ENCODE data around the gene TMEM273. TPM values are rescaled to one million over a fixed set of nuclear protein-coding genes. Genes with fewer than 3 reads are reported as not detected.

TMEM273 gene
- 0.58 and 4.2 TPM in 2 replicates for total RNA-seq

GRCh38 chr10:49187950-49188761, at the start of gene TMEM273:
Gene TMEM273, minus strand, starts transcription at chr10:49188391. Its CDS starts 55 bp downstream, at chr10:49188336.

GRCh38 chr10:49133706-49134248, 54.4 kb downstream of the TMEM273 start, which contains the start of gene FAM170B:
Gene FAM170B, minus strand, starts transcription at chr10:49134021. Its CDS starts 103 bp downstream, at chr10:49133918.

GRCh38 chr10:49115015-49115795, 73.0 kb downstream of the TMEM273 start, which contains the start of gene VSTM4:
Gene VSTM4, minus strand, starts transcription at chr10:49115522. Its CDS starts 37 bp downstream, at chr10:49115485.

Other genes starting within 250 kb of the TMEM273 start
- not detected in 2 replicates for gene LRRC18, start 248.6 kb downstream of the TMEM273 start, total RNA-seq
- 0.77 and 4.5 TPM in 2 replicates for gene VSTM4, start 72.9 kb downstream of the TMEM273 start, total RNA-seq
- 0.28 TPM in 1 of 2 replicates, not detected in the other for gene FAM170B, start 54.4 kb downstream of the TMEM273 start, total RNA-seq
- gene C10orf71, start 110.8 kb upstream of the TMEM273 start, total RNA-seq = not detected in 2 replicates
- not detected in 2 replicates for gene DRGX, start 207.7 kb upstream of the TMEM273 start, total RNA-seq

All from regular cardiac myocyte (primary cell).